A673 (cell line): ENCODE measurements around the gene SLC22A5.

ENCODE experiments used
- EZH2 ChIP-seq: fragments of 200-600 bp; sonication (generic); IDR thresholded peaks from 2 replicates; pipeline ENCODE4 v1.6.1; 2017; ENCODE audit warnings: borderline replicate concordance, low read depth, mild to moderate bottlenecking, mixed read lengths, antibody characterized with exemption, low read length; ENCODE audit not compliant: poor library complexity, severe bottlenecking
- TF ChIP-seq, protein P1 (sequence below): fragments of 300-800, 200-600 bp; sonication (generic); conservative IDR thresholded peaks from 2 replicates; pipeline ENCODE4 v1.5.1; 2017; ENCODE audit warnings: low read depth, mild to moderate bottlenecking, antibody characterized with exemption, low read length, moderate library complexity, mixed read lengths

DNA sequence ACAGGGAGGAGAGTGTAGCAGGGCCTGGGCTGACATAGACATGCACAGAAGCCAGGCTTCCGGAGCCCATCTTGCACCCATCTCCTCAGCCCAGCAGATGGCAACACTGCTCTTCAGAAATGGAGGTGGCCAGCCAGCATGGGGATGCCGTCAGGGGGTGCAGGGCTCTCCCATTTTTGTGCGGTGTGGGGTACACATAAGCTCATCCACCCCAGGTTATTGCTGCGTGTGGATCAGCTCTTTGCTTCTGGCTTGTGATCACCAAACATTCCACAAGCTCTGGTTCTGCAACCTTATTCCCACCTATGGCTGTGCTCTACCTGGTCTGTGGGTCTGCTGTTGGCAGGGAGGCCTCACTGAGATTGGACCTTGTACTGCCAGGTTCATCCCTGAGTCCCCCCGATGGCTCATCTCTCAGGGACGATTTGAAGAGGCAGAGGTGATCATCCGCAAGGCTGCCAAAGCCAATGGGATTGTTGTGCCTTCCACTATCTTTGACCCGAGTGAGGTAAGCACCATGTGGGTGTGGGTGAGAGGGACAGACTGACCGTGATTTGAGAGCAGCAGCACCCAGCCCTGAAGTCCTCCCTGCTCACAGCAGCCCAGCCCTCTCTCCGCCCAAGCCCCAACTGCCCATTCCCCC, 17.3 kb downstream of the SLC22A5 start:
- TF ChIP-seq, protein P1, sequence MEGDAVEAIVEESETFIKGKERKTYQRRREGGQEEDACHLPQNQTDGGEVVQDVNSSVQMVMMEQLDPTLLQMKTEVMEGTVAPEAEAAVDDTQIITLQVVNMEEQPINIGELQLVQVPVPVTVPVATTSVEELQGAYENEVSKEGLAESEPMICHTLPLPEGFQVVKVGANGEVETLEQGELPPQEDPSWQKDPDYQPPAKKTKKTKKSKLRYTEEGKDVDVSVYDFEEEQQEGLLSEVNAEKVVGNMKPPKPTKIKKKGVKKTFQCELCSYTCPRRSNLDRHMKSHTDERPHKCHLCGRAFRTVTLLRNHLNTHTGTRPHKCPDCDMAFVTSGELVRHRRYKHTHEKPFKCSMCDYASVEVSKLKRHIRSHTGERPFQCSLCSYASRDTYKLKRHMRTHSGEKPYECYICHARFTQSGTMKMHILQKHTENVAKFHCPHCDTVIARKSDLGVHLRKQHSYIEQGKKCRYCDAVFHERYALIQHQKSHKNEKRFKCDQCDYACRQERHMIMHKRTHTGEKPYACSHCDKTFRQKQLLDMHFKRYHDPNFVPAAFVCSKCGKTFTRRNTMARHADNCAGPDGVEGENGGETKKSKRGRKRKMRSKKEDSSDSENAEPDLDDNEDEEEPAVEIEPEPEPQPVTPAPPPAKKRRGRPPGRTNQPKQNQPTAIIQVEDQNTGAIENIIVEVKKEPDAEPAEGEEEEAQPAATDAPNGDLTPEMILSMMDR = peak; percentile 83
- TF ChIP-seq EZH2 = no peak
